HUES64 (cell line): Measurements from ENCODE around the gene DRD4.
A peak's percentile ranks its signal among the peaks of the same experiment; 100 is the strongest.

Source experiments
- H3K27ac ChIP-seq: 2 replicates; pipeline ENCODE4 v1.7.0; 2013; ENCODE audit warnings: low read depth, low read length, inconsistent platforms
- H3K27me3 ChIP-seq: 2 replicates; pipeline ENCODE4 v1.6.1; 2013; ENCODE audit warnings: mild to moderate bottlenecking, low read length; ENCODE audit not compliant: insufficient read depth
- H3K36me3 ChIP-seq: 2 replicates; pipeline ENCODE4 v1.6.1; 2013; ENCODE audit warnings: mild to moderate bottlenecking, low read length; ENCODE audit not compliant: insufficient read depth
- H3K4me1 ChIP-seq: 2 replicates; pipeline ENCODE4 v1.6.1; 2013; ENCODE audit warnings: mild to moderate bottlenecking, low read length, moderate library complexity; ENCODE audit not compliant: insufficient read depth
- H3K4me3 ChIP-seq: 2 replicates; pipeline ENCODE4 v1.5.1; 2013; ENCODE audit warnings: mild to moderate bottlenecking, low read length, moderate library complexity
- H3K9ac ChIP-seq: 2 replicates; pipeline ENCODE4 v1.6.1; 2013; ENCODE audit warnings: mild to moderate bottlenecking, low read depth, low read length
- H3K9me3 ChIP-seq: 2 replicates; pipeline ENCODE4 v1.6.1; 2013; ENCODE audit warnings: low read depth, low read length; ENCODE audit not compliant: insufficient read depth
- WGBS: fragments of 150-250, 120-280 bp; methylation state at CpG from one replicate; pipeline ENCODE4 v1.1.7; 2013; ENCODE audit warnings: missing lambda C conversion rate; 5-methylcytosine and 5-hydroxymethylcytosine counted together

DRD4 gene

DNA sequence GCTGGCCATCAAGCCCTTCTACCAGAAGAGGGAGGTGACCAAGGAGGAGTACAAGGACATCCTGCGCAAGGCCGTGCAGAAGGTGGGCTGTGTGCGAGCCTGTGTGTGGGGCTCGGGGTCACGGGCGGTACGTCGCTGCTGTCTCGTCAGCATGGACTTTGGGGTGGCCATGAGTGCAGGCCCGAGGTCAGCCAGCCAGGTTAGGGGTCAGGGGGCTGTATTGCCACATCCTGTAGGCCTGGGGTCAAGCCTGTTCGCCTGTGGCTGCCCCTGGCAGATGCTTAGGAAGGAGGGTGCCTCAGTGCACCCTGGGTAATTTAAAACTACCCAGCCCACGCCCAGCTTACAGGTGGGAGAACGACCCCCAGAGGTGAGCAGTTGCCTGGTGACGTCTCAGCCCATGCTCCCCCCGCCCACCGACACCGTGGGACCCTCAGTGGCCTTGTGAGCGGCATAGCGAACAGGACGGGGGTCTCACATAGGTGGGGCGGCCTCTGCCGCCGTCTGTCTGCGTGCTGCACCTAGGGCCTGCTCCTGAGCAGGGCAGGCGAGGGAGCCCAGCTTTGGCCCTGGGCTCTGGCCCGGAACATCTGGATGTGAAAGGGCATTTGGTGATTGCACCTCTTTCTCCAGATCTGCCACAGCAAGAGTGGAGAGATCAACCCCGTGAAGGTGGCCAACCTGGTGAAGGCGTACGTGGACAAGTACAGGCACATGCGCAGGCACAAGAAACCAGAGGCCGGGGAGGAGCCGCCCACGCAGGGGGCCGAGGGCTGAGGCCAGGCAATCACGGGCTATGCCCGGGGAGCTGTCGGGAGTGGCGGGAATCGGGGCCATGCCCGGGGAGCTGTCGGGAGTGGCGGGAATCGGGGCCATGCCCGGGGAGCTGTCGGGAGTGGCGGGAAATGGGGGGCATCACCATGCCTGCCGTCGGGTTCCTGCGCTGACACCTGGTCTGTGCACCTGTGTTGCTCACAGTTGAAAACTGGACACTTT lies 25.8 kb upstream of the DRD4 start:
- Histone ChIP-seq H3K9me3 (no peaks in the 10 kb centered on the region), H3K27ac (no peak overlapping the region), H3K4me3 (no peak overlapping the region), H3K9ac (no peak overlapping the region), H3K36me3 (peaks cover 71% of the 10 kb centered on the region), H3K4me1 (peaks cover 2% of the 10 kb centered on the region; the same call in 1 of the 2 replicates), H3K27me3 (no peaks in the 10 kb centered on the region)
- 96% methylated on average over 46 of the region's 49 CpGs for WGBS

DNA sequence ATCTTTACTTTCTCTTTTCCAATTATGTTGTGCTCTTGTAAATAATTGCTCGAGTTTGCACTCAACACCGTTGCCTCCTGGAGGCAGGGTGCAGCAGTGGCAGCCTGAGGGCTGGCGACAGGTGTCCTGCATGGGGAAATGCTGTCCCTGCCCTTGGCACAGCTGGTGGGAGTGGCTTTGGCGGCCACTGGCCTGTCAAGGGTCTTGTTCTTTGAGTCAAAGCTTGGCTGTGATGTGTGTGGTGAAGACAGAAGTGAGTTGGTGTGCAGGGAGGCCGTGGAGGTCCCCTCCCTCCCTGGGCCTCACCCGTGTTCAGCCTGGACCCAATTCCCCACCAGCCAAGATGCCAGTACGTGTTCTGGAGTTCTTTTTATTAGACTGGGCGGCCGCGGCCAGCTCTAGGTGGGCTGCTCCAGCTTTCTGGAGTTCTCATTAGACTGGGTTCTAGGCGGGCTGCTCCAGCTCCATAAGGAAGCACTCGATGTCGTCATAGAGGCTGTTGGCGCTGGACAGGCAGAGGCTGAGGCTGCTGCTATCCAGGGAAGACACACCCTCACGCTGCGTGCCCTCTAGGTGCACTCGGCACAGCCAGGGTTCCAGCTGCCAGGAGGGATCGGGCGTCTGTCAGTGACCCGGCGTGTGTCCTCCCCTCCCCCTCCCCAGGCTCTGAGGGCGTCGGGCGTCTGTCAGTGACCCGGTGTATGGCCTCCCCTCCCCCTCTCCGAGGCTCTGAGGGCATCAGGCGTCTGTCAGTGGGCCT lies 24.7 kb upstream of the DRD4 start:
- H3K4me1 ChIP-seq, result peaks cover 2% of the 10 kb centered on the region; the same call in 1 of the 2 replicates
- H3K27me3 ChIP-seq, result no peaks in the 10 kb centered on the region
- WGBS, result 88% methylated on average over 27 of the region's 27 CpGs
- H3K36me3 ChIP-seq, result peaks cover 61% of the 10 kb centered on the region
- H3K4me3 ChIP-seq, result no peak overlapping the region
- H3K27ac ChIP-seq, result no peak overlapping the region; the same call in 1 of the 2 replicates
- H3K9ac ChIP-seq, result no peak overlapping the region
- H3K9me3 ChIP-seq, result no peaks in the 10 kb centered on the region

DNA sequence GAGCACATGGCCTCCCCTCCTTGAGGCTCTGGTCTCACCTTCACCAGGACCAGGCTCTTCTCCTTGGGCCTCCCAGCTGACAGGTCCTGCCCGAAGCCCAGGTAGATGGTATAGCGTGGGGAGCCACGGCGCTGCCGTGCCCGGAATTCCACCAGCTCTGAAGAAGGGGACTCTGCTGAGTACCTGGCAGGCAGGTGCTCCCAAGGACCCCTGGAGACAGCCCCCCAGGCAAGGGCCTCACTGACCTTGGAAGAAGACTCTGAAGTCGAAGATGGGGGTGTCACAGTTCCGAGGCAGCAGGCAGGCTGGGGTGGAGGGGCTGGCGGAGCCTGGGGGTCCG lies 24.1 kb upstream of the DRD4 start:
- no peak overlapping the region; the same call in 1 of the 2 replicates for H3K27ac ChIP-seq
- peaks cover 2% of the 10 kb centered on the region; the same call in 1 of the 2 replicates for H3K4me1 ChIP-seq
- no peaks in the 10 kb centered on the region for H3K9me3 ChIP-seq
- peaks cover 55% of the 10 kb centered on the region for H3K36me3 ChIP-seq
- no peaks in the 10 kb centered on the region for H3K27me3 ChIP-seq
- H3K9ac ChIP-seq, result no peak overlapping the region
- no peak overlapping the region for H3K4me3 ChIP-seq
- 95% methylated on average over 10 of the region's 10 CpGs for WGBS

DNA sequence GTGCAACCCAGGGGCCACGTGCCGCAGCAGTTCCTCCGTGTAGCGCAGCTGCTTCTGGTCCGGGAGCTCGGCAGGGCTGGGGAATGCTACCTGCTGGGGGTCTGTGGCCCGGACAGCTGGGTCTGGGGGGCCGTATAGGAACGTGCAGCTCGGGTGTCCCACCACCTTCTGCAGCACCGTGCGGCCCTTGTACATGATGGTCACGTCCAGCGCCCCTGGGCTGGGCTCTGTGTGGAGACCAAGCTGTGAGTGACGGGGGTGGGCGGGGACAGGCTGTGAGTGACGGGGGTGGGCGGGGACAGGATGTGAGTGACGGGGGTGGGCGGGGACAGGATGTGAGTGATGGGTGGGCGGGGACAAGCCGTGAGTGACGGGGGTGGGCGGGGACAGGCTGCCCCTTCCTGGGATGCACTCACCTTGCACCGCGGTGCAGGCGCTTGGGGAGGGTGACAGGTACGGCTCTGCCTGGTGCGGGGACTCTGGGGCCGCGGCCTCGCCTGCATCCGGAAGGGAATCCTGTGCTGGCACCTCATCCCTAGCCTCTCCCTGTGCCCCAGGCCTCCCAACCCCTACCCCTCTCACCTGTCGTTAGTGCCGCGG lies 23.6 kb upstream of the DRD4 start:
- Histone ChIP-seq H3K4me3 (no peak overlapping the region), H3K27me3 (no peaks in the 10 kb centered on the region), H3K9ac (no peak overlapping the region), H3K4me1 (peaks cover 2% of the 10 kb centered on the region; the same call in 1 of the 2 replicates), H3K27ac (no peak overlapping the region; the same call in 1 of the 2 replicates), H3K9me3 (no peaks in the 10 kb centered on the region), H3K36me3 (peaks cover 55% of the 10 kb centered on the region)
- 34% methylated on average over 34 of the region's 36 CpGs for WGBS

DNA sequence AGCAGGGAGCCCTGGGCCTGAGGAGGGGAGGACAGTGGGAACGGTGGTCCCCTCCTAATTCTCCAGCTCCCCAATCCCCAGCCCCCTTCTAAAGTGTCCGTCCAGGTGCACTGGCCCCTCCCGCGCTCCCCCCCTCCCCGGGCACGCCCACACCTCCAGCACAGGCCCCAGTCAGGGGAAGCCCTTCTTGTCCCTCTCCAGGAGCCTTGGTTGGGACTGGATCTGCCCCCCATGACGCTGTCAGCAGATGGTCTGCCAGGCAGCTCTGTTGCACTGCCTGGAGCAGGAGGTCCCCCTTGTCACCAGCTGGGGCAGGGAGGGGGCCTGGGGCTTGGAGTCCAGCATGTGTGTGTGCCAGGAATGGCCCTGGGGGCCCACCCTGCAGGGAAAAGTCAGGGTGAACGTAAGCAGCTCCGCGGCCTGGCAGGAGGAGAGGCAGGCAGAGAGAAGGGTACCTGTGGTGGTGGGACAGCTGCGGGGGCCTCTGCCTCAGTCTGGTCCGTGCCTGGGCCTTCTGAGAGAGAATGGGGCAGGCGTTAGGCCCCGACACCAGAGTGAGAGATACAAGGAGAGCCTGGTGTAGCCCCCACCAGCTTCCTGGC lies 22.9 kb upstream of the DRD4 start:
- H3K9ac ChIP-seq, result no peak overlapping the region
- WGBS, result 86% methylated on average over 13 of the region's 14 CpGs
- no peak overlapping the region for H3K27ac ChIP-seq
- peaks cover 2% of the 10 kb centered on the region; the same call in 1 of the 2 replicates for H3K4me1 ChIP-seq
- H3K4me3 ChIP-seq, result no peak overlapping the region
- peaks cover 48% of the 10 kb centered on the region for H3K36me3 ChIP-seq
- H3K27me3 ChIP-seq, result no peaks in the 10 kb centered on the region
- no peaks in the 10 kb centered on the region for H3K9me3 ChIP-seq

DNA sequence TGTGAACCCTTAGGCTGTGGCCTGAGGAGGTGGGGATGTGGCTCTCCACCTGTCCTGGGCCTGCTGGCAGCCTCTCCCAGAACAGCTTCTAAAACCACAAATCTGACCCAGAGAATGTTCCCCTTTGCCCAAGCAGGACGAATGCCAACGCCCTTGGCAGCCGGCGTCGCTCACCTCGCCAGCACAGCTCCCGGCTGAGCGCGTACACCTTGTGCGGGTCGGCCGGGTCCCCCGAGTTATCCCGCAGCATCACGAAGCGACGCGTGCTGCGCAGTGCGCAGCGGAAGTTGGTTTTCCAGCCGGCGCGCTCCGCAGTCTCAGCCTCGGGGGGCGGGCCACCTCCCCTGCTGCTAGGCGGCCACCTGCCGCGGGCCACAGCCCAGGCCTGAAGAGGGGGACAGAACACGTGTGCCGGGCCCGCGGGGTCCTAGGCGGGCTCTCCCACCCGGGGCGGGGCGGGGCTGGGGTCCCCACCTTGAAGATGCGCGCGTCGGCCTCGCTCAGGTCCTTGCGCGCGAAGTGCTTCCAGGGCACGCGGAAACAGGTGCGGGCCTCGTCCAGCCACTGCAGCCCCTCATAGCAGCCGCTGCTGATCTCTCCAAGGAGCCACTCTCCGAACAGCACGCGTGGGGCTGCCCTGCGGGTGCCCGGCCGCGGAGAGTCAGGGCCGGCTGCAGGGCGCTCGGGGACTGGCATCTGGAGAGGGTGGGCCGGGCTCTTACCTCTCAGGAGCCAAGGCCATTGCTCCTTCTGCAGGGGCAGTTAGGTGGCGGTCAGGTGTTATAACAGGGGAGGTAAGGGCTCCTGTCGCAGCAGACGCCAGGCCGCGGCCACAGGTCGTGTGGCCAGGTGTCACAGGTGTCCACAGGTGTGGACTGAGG lies 22.2 kb upstream of the DRD4 start:
- Histone ChIP-seq H3K9me3 (no peaks in the 10 kb centered on the region), H3K36me3 (peaks cover 42% of the 10 kb centered on the region), H3K9ac (peak overlapping the region; percentile 79), H3K4me3 (peak overlapping the region; percentile 70), H3K27me3 (no peaks in the 10 kb centered on the region), H3K4me1 (peaks cover 2% of the 10 kb centered on the region; the same call in 1 of the 2 replicates), H3K27ac (peak overlapping the region; percentile 84)
- WGBS, result 87% methylated on average over 68 of the region's 68 CpGs

DNA sequence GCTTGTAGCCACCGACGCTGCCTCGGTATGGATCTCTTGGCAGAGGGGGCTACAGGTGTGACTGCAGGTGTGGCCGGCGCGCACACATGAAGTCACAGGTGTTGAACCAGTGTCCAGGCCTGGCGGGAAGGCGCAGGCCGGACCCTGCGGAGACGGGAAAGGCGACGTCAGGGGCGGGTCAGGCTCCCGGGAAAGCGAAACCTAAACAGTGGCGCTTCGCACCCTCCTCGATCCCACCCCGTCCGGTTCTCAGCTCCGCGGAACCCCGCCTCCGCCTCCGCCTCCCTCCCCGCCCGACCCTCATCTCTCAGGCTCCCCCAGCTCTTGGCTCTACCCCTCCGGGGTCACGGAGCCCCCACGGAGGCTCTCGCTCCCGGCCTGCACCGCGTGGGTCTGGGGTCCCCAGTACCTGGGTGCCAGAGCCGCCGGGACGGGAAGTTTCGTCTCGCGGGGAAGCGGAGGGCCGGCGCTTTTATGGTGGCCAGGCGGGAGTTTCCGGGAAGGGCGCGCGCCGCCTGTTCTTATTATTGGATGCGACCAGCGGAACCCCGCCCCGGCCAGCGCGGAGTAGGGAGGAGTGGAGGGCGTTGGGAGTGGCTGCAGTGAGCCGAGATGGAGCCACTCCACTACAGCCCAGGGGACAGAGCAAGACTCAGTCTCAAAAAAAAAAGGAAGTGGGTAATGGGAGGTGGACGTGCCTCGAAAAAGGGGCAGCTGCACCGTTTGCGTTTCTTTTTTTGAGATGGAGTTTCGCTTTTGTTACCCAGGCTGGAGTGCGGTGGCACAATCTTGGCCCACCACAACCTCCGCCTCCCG lies 21.4 kb upstream of the DRD4 start, which contains the start of gene IRF7:
TSS of gene IRF7 (minus strand) at position 447 of the 816 bp plus-strand sequence. CDS start 586 bp downstream, outside the sequence.
- H3K4me1 ChIP-seq, result peaks cover 2% of the 10 kb centered on the region; the same call in 1 of the 2 replicates
- H3K9me3 ChIP-seq, result no peaks in the 10 kb centered on the region
- peak within 1 kb of the TSS; percentile 70 for H3K4me3 ChIP-seq
- peaks cover 34% of the 10 kb centered on the region for H3K36me3 ChIP-seq
- peak within 1 kb of the TSS; percentile 84 for H3K27ac ChIP-seq
- peak within 1 kb of the TSS; percentile 79 for H3K9ac ChIP-seq
- WGBS, result 10% methylated on average over 66 of the region's 66 CpGs
- H3K27me3 ChIP-seq, result no peaks in the 10 kb centered on the region

DNA sequence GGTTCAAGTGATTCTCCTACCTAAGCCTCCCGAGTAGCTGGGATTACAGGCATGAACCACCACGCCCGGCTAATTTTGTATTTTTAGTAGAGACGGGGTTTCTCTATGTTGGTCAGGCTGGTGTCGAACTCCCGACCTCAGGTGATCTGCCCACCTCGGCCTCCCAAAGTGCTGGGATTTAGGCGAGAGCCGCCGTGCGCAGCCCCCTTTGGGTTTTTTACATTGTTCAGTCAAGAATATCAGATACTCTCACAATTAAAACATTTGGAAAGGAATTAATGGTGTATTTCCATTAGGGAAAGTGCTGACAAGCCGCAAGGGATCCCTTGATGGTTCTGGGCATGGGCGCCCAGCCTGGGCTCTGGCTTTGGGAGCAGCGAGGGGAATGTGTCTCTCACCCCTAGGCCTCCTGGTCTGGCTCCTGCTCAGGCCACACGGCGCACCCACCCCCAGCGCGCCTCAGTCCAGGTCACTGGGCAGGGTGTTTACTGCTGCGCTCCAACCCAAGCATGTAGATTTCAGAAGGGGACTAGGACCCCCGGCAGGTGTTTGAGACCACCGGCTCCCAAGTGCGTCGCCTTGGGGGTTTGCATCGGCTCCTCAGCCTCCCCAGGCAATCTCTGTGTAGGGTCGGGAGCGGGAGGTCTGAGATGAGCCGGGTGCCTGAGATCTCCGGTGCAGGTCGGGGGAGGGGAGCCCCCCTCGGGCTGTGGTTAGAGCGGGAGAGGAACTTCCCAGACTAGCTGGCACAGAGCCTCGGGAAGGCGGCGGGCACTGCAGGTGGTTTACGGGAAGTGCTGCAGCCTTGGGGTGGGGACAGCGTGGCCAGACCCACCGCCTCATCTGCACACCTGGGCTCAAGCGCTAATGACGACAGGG lies 20.5 kb upstream of the DRD4 start:
- Histone ChIP-seq H3K9me3 (no peaks in the 10 kb centered on the region), H3K9ac (peak overlapping the region; percentile 79; the same call in 1 of the 2 replicates), H3K4me1 (peaks cover 2% of the 10 kb centered on the region; the same call in 1 of the 2 replicates), H3K4me3 (peak overlapping the region; percentile 70), H3K27me3 (no peaks in the 10 kb centered on the region), H3K27ac (no peak overlapping the region), H3K36me3 (peaks cover 25% of the 10 kb centered on the region)
- 91% methylated on average over 39 of the region's 39 CpGs for WGBS
